Activated T-helper 2 cell treated with anti-CD3 and anti-CD28 coated beads, Interferon-gamma antibody, Interleukin-2, Interleukin-4, amounts not matched to agents 10 μg/mL and 5 μg/mL and 100 μg/mL, durations not matched to agents 14 hours and 24 hours and 36 hours (primary cell): Measurements from ENCODE around the gene LCE1A. TPM values are rescaled to one million over a fixed set of nuclear protein-coding genes. Genes with fewer than 3 reads are reported as not detected.

ENCODE experiments used
- DNase-seq: peaks from one replicate; pipeline ENCODE4 v3.0.0; 2021; ENCODE audit warnings: low spot score
- H3K27ac Mint-ChIP-seq: one replicate; pipeline ENCODE4 v1.8.0; 2021; ENCODE audit warnings: mixed read lengths
- H3K27me3 Mint-ChIP-seq: one replicate; pipeline ENCODE4 v1.8.0; 2021; ENCODE audit warnings: low read depth, mixed read lengths
- H3K36me3 Mint-ChIP-seq: one replicate; pipeline ENCODE4 v1.8.0; 2021; ENCODE audit warnings: low read depth, mixed read lengths
- H3K4me1 Mint-ChIP-seq: one replicate; pipeline ENCODE4 v1.8.0; 2021; ENCODE audit warnings: low read depth, mixed read lengths
- H3K4me3 Mint-ChIP-seq: one replicate; pipeline ENCODE4 v1.8.0; 2021; ENCODE audit warnings: low read depth, mild to moderate bottlenecking, moderate library complexity, mixed read lengths
- H3K9me3 Mint-ChIP-seq: one replicate; pipeline ENCODE4 v1.8.0; 2021; ENCODE audit warnings: mixed read lengths
- intact Hi-C: fragments of 100-400 bp; cut with micrococcal nuclease; formaldehyde crosslinking; loops from one replicate; pipeline ENCODE4 v1.15.1; 2023
- total RNA-seq: library from RNA; stranded (reverse); gene quantifications from 2 replicates; pipeline ENCODE4 v1.2.3, GENCODE V29; 2022

Gene LCE1A
- total RNA-seq, 1 donor from 2014 or later, result not detected

DNA sequence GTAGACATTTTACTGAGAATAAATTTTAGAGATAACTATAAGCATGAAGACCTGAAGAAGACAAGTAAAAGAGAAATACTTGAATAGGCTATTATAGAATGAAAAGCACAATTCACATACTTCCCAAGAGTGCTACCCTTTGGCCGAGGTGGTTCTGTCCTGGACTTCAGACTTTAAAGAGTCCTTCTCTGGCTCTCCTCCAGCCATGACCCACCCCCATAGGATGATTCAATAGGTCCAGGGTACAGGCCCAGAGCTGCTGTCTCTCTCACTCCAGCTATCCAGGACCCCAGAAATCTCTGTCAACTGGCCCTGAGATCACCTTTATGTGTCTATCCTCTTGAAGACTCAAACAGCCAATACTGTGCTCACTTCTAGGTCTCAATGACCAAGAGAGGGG lies 49.6 kb downstream of the LCE1A start:
- no peak for DNase-seq
- Mint-ChIP-seq H3K27ac (no peak overlapping the region), H3K36me3 (no peaks in the 10 kb centered on the region), H3K27me3 (peaks cover 3% of the 10 kb centered on the region), H3K4me1 (no peaks in the 10 kb centered on the region), H3K4me3 (no peak overlapping the region), H3K9me3 (no peaks in the 10 kb centered on the region)
- intact Hi-C loops, result no loop called here

Other genes starting within 250 kb of the LCE1A start
- not detected in 2 replicates for gene LCE3D, start 247.0 kb upstream of the LCE1A start, total RNA-seq
- gene LCE3C, start 227.2 kb upstream of the LCE1A start, total RNA-seq, result not detected in 2 replicates
- gene LCE3B, start 213.7 kb upstream of the LCE1A start, total RNA-seq, result not detected in 2 replicates
- gene LCE3A, start 204.4 kb upstream of the LCE1A start, total RNA-seq, result not detected in 2 replicates
- gene LCE2D, start 164.1 kb upstream of the LCE1A start, total RNA-seq, result not detected in 2 replicates
- not detected in 2 replicates for gene LCE2C, start 152.2 kb upstream of the LCE1A start, total RNA-seq
- gene LCE2B, start 141.3 kb upstream of the LCE1A start, total RNA-seq, result not detected in 2 replicates
- not detected in 2 replicates for gene LCE2A, start 129.1 kb upstream of the LCE1A start, total RNA-seq
- gene LCE4A, start 119.3 kb upstream of the LCE1A start, total RNA-seq, result not detected in 2 replicates
- not detected in 2 replicates for gene KPRP, start 69.4 kb upstream of the LCE1A start, total RNA-seq
- gene LCE1F, start 52.3 kb upstream of the LCE1A start, total RNA-seq, result not detected in 2 replicates
- not detected in 2 replicates for gene LCE1E, start 41.2 kb upstream of the LCE1A start, total RNA-seq
- not detected in 2 replicates for gene LCE1D, start 30.8 kb upstream of the LCE1A start, total RNA-seq
- not detected in 2 replicates for gene LCE1C, start 20.8 kb upstream of the LCE1A start, total RNA-seq
- not detected in 2 replicates for gene LCE1B, start 15.5 kb upstream of the LCE1A start, total RNA-seq
- gene LCE6A, start 15.4 kb downstream of the LCE1A start, total RNA-seq, result not detected in 2 replicates
- gene LCE7A, start 32.5 kb downstream of the LCE1A start, total RNA-seq, result not detected in 2 replicates
- gene SMCP, start 50.8 kb downstream of the LCE1A start, total RNA-seq, result not detected in 2 replicates
- gene IVL, start 81.1 kb downstream of the LCE1A start, total RNA-seq, result not detected in 2 replicates
- not detected in 2 replicates for gene SPRR5, start 119.7 kb downstream of the LCE1A start, total RNA-seq
- not detected in 2 replicates for gene SPRR4, start 143.2 kb downstream of the LCE1A start, total RNA-seq
- gene SPRR1A, start 156.6 kb downstream of the LCE1A start, total RNA-seq, result not detected in 2 replicates
- not detected in 2 replicates for gene SPRR3, start 174.3 kb downstream of the LCE1A start, total RNA-seq
- gene SPRR1B, start 203.7 kb downstream of the LCE1A start, total RNA-seq, result not detected in 2 replicates
- not detected in 2 replicates for gene SPRR2D, start 213.6 kb downstream of the LCE1A start, total RNA-seq
- not detected in 2 replicates for gene SPRR2A, start 230.0 kb downstream of the LCE1A start, total RNA-seq
- gene SPRR2B, start 244.1 kb downstream of the LCE1A start, total RNA-seq, result not detected in 2 replicates